SK-N-SH treated with all-trans-retinoic acid at 6 μM for 48 hours (cell line): Measurements from ENCODE around the gene RASAL2.

Source experiments
- CREB5 ChIP-seq: fragments of 250-450 bp; sonication (Bioruptor Pico); IDR thresholded peaks from 2 replicates; pipeline ENCODE4 v1.5.1; 2020; ENCODE audit warnings: low read depth, mild to moderate bottlenecking, moderate library complexity
- CSDC2 ChIP-seq: fragments of 250-450 bp; sonication (Bioruptor Pico); IDR thresholded peaks from 2 replicates; pipeline ENCODE4 v1.5.0; 2020; ENCODE audit warnings: mild to moderate bottlenecking, moderate library complexity
- ESRRG ChIP-seq: fragments of 250-450 bp; sonication (Bioruptor Pico); IDR thresholded peaks from 2 replicates; pipeline ENCODE4 v1.6.1; 2021; ENCODE audit warnings: mild to moderate bottlenecking
- ISL1 ChIP-seq: fragments of 250-450 bp; sonication (Bioruptor Pico); IDR thresholded peaks from 2 replicates; pipeline ENCODE4 v2.1.2; 2022; ENCODE audit warnings: mild to moderate bottlenecking, moderate library complexity
- PATZ1 ChIP-seq: fragments of 250-450 bp; sonication (Bioruptor Pico); IDR thresholded peaks from 2 replicates; pipeline ENCODE4 v1.8.0; 2020; ENCODE audit warnings: mild to moderate bottlenecking, moderate library complexity, borderline replicate concordance
- RARB ChIP-seq: fragments of 250-450 bp; sonication (Bioruptor Pico); IDR thresholded peaks from 2 replicates; pipeline ENCODE4 v1.8.0; 2021; ENCODE audit warnings: mild to moderate bottlenecking, moderate library complexity
- TOX ChIP-seq: fragments of 250-450 bp; sonication (Bioruptor Pico); IDR thresholded peaks from 2 replicates; pipeline ENCODE4 v1.8.0; 2021; ENCODE audit warnings: mild to moderate bottlenecking, moderate library complexity, borderline replicate concordance
- ZFP30 ChIP-seq: fragments of 450-650 bp; formaldehyde crosslinking; IDR thresholded peaks from 2 replicates; pipeline ENCODE4 v1.5.0; 2022; ENCODE audit warnings: mild to moderate bottlenecking, moderate library complexity
- ZNF565 ChIP-seq: fragments of 450-650 bp; formaldehyde crosslinking; conservative IDR thresholded peaks from 2 replicates; pipeline ENCODE4 v1.5.0; 2020; ENCODE audit warnings: low read depth, mild to moderate bottlenecking, moderate library complexity

GRCh38 chr1:178127482-178128191 lies 33.7 kb downstream of the RASAL2 start:
- TF ChIP-seq ZFP30 (no peak), ESRRG (CRISPR knock-in tag) (no peak), CREB5 (CRISPR knock-in tag) (no peak), ISL1 (CRISPR knock-in tag) (no peak), CSDC2 (CRISPR knock-in tag) (no peak), TOX (no peak), PATZ1 (CRISPR knock-in tag) (no peak), RARB (CRISPR knock-in tag) (no peak), ZNF565 (no peak)
